GM21381 (cell line): Measurements from ENCODE around the gene IQSEC1.

ENCODE experiments used
- ATAC-seq: cut with Tn5 transposase; IDR thresholded peaks from one replicate; pipeline ENCODE4 v1.9.1; 2021; ENCODE audit warnings: mild to moderate bottlenecking, moderate library complexity; ENCODE audit not compliant: unreplicated experiment

IQSEC1 gene

GRCh38 chr3:12975748-12976522 lies 97.3 kb downstream of the IQSEC1 start:
- no peak for ATAC-seq

- ATAC-seq = no peak
Observed at GRCh38 chr3:12974819-12975218, 98.4 kb downstream of the IQSEC1 start.

- ATAC-seq = no peak
Observed at GRCh38 chr3:12974334-12974733, 98.9 kb downstream of the IQSEC1 start.

- ATAC-seq = peak; percentile 54
Observed at GRCh38 chr3:12973827-12974226, 99.4 kb downstream of the IQSEC1 start.

GRCh38 chr3:12972781-12973702 lies 100.2 kb downstream of the IQSEC1 start:
- ATAC-seq = no peak

- no peak for ATAC-seq
Observed at GRCh38 chr3:12972043-12972442, 101.2 kb downstream of the IQSEC1 start.

- ATAC-seq = no peak
Observed at GRCh38 chr3:12970684-12971083, 102.5 kb downstream of the IQSEC1 start.

- ATAC-seq = no peak
Observed at GRCh38 chr3:12969486-12969885, 103.7 kb downstream of the IQSEC1 start.

GRCh38 chr3:12968541-12968940 lies 104.7 kb downstream of the IQSEC1 start:
- ATAC-seq = no peak

- ATAC-seq = peak; percentile 73
Observed at GRCh38 chr3:12967606-12968351, 105.5 kb downstream of the IQSEC1 start.

- peak; percentile 6 for ATAC-seq
Observed at GRCh38 chr3:12966847-12967605, 106.2 kb downstream of the IQSEC1 start.

- ATAC-seq = no peak
Observed at GRCh38 chr3:12965999-12966846, 107.0 kb downstream of the IQSEC1 start.

GRCh38 chr3:12964711-12965612 lies 108.3 kb downstream of the IQSEC1 start:
- ATAC-seq = no peak

GRCh38 chr3:12963922-12964701 lies 109.1 kb downstream of the IQSEC1 start:
- ATAC-seq = no peak

GRCh38 chr3:12963231-12963896 lies 109.9 kb downstream of the IQSEC1 start:
- no peak for ATAC-seq

GRCh38 chr3:12962292-12962691 lies 110.9 kb downstream of the IQSEC1 start:
- ATAC-seq = no peak

GRCh38 chr3:12961697-12962036 lies 111.6 kb downstream of the IQSEC1 start:
- ATAC-seq = no peak
